HFF-Myc (cell line): ENCODE measurements around the gene CTDP1.
"Not testable (repeated sequence)": the region's sequence is repeated elsewhere in the genome, so short reads cannot be mapped to it uniquely, and the experiment has no call there.

Source experiments
- DNase-seq: peaks from one replicate; pipeline ENCODE4 v3.0.0-alpha.2; 2011; ENCODE audit warnings: low read depth; ENCODE audit errors: extremely low read depth
- H3K4me3 ChIP-seq: replicated peaks from 2 replicates; pipeline ENCODE4 v1.5.1; 2011; ENCODE audit warnings: low read depth, mild to moderate bottlenecking, control low read depth, low read length
- TF ChIP-seq, protein P1 (sequence below): IDR thresholded peaks from 2 replicates; pipeline ENCODE4 v1.5.1; 2012; ENCODE audit warnings: mild to moderate bottlenecking, low read depth, low read length, control low read depth; ENCODE audit errors: missing control alignments

Gene CTDP1

DNA sequence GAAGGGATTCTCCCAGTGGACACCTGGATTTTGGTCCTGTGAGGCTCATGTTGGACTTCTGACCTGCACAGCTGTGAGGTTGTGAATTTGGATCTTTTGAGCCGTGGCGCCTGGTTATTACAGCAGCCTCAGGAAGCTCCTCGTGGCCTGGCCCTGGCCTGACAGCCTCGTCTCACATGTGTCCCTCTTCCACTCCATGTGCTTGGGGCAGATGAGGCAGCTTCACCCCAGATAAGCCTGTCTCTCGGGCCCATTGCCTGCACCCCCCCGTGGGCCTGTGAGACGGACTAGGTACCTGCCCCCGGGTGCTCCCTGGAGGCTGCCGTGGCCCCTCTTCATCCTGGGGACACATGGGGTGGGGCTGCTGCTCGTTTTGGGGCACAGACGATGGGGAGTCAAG, 51.2 kb downstream of the CTDP1 start:
- no peak for DNase-seq
- TF ChIP-seq, protein P1, sequence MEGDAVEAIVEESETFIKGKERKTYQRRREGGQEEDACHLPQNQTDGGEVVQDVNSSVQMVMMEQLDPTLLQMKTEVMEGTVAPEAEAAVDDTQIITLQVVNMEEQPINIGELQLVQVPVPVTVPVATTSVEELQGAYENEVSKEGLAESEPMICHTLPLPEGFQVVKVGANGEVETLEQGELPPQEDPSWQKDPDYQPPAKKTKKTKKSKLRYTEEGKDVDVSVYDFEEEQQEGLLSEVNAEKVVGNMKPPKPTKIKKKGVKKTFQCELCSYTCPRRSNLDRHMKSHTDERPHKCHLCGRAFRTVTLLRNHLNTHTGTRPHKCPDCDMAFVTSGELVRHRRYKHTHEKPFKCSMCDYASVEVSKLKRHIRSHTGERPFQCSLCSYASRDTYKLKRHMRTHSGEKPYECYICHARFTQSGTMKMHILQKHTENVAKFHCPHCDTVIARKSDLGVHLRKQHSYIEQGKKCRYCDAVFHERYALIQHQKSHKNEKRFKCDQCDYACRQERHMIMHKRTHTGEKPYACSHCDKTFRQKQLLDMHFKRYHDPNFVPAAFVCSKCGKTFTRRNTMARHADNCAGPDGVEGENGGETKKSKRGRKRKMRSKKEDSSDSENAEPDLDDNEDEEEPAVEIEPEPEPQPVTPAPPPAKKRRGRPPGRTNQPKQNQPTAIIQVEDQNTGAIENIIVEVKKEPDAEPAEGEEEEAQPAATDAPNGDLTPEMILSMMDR, result no peak
- H3K4me3 ChIP-seq, result no peak overlapping the region

DNA sequence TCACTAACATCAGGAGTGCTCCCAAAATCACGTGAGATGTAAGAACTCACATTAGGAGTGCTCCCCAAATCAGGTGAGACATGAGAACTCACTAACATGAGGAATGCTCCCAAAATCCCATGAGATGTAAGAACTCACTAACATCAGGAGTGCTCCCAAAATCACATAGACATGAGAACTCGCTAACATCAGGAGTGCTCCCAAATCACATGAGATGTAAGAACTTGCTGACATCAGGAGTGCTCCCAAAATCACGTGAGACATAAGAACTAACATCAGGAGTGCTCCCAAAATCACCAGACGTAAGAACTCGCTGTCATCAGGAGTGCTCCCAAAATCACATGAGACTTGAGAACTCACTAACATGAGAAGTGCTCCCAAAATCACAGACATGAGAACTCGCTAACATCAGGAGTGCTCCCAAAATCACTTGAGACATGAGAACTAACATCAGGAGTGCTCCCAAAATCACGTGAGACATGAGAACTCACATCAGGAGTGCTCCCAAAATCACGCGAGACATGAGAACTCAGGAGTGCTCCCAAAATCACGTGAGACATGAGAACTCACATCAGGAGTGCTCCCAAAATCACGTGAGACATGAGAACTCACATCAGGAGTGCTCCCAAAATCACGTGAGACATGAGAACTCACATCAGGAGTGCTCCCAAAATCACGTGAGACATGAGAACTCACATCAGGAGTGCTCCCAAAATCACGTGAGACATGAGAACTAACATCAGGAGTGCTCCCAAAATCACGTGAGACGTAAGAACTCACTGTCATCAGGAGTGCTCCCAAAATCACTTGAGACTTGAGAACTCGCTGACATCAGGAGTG, 52.5 kb downstream of the CTDP1 start:
- H3K4me3 ChIP-seq, DNase-seq: not testable (repeated sequence)

DNA sequence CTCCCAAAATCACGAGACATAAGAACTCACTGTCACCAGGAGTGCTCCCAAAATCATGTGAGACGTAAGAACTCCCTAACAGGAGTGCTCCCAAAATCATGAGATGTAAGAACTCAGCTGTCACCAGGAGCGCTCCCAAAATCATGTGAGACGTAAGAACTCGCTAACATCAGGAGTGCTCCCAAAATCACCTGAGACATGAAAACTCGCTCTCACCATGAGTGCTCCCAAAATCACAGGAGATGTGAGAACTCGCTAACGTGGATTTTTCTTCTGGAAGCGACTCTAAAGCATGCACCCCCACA, 53.1 kb downstream of the CTDP1 start:
- H3K4me3 ChIP-seq, result no peak overlapping the region
- no peak for DNase-seq
- TF ChIP-seq, protein P1, result no peak

DNA sequence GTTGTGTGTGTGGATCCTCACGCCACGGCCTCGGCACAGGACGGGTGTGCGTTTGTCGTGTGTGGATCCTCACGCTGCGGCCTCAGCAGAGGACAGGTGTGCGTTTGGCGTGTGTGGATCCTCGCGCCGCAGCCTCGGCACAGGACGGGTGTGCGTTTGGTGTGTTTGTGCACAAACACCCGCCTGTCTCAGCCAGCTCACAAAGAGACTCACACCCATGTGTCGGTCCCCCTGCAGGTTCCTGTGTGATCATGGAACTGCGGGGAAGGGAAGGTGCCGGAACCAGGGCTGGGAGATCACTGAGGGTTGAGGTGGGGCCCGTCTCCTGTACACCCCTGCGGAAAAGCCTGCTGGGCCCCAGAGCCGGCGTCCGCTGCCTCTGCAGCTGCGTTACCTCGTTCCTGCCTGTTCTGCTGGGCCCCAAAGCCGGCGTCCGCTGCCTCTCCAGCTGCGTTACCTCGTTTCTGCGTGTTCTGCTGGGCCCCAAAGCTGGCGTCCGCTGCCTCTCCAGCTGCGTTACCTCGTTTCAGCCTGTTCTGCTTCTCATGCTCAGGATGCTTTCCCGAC, 53.6 kb downstream of the CTDP1 start:
- DNase-seq, result no peak
- TF ChIP-seq, protein P1, result no peak
- no peak overlapping the region for H3K4me3 ChIP-seq

DNA sequence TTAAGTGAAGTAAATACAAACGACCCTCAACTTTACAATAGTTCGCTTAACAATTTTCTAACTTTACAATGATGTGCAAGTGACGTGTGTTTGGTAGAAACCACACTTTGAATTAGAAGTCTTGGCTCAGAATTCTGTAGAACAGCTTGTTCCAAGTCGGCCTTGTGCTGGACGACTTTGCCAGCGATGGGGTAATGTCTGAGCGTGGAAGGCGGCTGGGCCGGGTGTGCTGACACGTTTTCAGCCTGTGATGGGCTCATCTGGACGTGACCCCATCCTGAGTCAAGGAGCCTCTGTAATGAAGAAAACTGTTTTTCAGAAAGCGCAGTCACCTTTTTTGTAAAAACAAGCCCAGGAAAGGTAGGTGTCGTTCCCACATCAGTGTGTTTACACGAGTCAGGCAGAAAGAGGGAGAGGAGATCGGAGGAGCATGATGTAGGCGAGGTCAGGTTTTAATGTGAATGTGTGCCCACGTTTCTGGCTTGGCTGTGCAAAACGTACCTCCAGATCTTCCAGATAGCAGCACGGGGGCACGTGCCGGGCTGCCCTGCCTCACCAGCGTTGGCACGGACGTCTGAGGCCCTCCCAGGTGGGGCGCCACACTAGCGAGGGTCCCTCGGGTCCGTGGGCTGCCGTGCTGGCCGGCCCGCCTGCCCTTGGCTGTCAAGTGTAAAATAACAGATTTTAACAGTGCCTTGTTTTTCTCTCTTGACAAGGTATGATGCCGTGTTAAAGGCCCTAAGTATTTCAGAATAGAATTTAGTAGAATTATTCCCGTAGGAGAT, 54.6 kb downstream of the CTDP1 start:
- TF ChIP-seq, protein P1, result no peak
- DNase-seq, result no peak
- no peak overlapping the region for H3K4me3 ChIP-seq

DNA sequence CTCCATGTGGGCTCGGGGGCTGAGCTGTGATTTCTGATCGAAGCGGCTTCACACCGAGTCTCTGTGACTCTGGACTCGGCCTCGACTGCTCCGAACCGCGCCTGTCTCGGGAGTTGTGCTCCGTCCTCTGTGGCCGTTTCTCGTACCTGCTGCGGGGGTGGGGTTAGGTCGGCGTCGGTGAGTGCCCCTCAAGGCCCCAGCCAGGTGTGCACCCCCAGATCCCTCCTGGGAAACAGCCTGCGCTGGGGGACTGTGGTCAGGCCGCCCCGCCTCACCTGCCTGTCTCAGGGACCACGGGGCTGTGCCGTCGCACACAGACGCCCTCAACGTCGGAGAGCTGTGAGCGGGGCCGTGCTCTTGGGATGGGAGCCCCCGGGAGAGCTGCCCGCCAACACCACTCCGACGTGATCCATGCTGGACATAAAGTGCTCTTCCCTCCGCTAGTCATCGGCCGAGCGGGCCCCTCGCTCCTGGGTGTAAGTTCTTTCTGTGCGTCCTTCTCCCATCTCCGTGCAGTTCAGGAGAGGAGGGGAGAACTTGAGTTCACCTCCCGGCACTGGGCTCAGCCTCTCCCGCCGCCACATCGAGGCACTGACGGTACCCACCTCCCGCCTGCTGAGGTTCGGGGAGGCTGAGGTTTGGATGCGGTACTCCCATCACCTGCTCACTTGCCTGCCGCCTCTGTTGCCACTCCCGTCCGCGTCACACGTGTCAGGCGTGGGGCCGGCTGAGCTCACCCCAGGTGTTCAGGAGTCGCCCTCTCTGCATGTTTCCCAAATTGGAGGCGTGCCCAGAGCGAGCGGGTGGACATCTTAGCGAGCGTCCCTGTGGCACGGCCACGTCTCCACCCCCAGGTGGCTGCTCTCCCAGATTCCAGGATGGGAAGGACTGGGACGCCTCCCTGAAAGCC, 55.7 kb downstream of the CTDP1 start:
- TF ChIP-seq, protein P1, result no peak
- H3K4me3 ChIP-seq, result no peak overlapping the region
- no peak for DNase-seq
